Liver (tissue), 9 donors: ENCODE data around the gene XRN1. TPM values are rescaled to one million over a fixed set of nuclear protein-coding genes. Genes with fewer than 3 reads are reported as not detected.
A peak's percentile ranks its signal among the peaks of the same experiment; 100 is the strongest.

ENCODE experiments used
- DNase-seq: peaks from one replicate; pipeline ENCODE4 v3.0.0-alpha.2; 2017; ENCODE audit warnings: low spot score
- H3K27ac ChIP-seq, 2 donors: one replicate each; pipeline ENCODE4 v1.7.0; 2013; ENCODE audit warnings: inconsistent platforms in 2 of 2, low read length in 2 of 2, control low read depth in 1 of 2, low read depth in 1 of 2, mild to moderate bottlenecking in 1 of 2
- H3K27me3 ChIP-seq, 4 donors: one replicate each; pipeline versions ENCODE4 v1.6.1 to v1.7.0; 2013; ENCODE audit warnings: low read length in 3 of 4, inconsistent platforms in 1 of 4, mild to moderate bottlenecking in 1 of 4, moderate library complexity in 1 of 4; ENCODE audit not compliant: control insufficient read depth in 4 of 4, insufficient read depth in 4 of 4
- H3K36me3 ChIP-seq, 4 donors: one replicate each; pipeline versions ENCODE4 v1.6.1 to v1.7.0; 2013; ENCODE audit warnings: low read length in 3 of 4, mild to moderate bottlenecking in 3 of 4, low read depth in 1 of 4, moderate library complexity in 1 of 4; ENCODE audit not compliant: control insufficient read depth in 4 of 4, insufficient read depth in 3 of 4
- H3K4me1 ChIP-seq, 4 donors: one replicate each; pipeline versions ENCODE4 v1.6.1 to v1.7.0; 2013; ENCODE audit warnings: low read length in 3 of 4, mild to moderate bottlenecking in 3 of 4, moderate library complexity in 1 of 4; ENCODE audit not compliant: control insufficient read depth in 4 of 4, insufficient read depth in 4 of 4
- H3K4me3 ChIP-seq, 3 donors: one replicate each; pipeline versions ENCODE4 v1.6.1 to v1.7.0; 2013; ENCODE audit warnings: low read length in 3 of 3, control low read depth in 1 of 3, low read depth in 1 of 3, mild to moderate bottlenecking in 1 of 3
- H3K9ac ChIP-seq, 2 donors: one replicate each; pipeline ENCODE4 v1.7.0; 2013; ENCODE audit warnings: low read length in 2 of 2, mild to moderate bottlenecking in 2 of 2, moderate library complexity in 2 of 2, control low read depth in 1 of 2, low read depth in 1 of 2
- H3K9me3 ChIP-seq, 4 donors: one replicate each; pipeline versions ENCODE4 v1.6.1 to v1.7.0; 2013; ENCODE audit warnings: low read length in 3 of 4; ENCODE audit not compliant: control insufficient read depth in 4 of 4
- ATF3 ChIP-seq: IDR thresholded peaks from 2 replicates; pipeline ENCODE4 v1.6.1; 2016; ENCODE audit warnings: antibody characterized with exemption
- CTCF ChIP-seq: fragments of 150-350 bp; IDR thresholded peaks from 2 replicates; pipeline ENCODE4 v1.5.1; 2017; ENCODE audit warnings: improper control_type of control experiment, low read depth, low read length; ENCODE audit not compliant: missing input control
- FOXA1 ChIP-seq: IDR thresholded peaks from 2 replicates; pipeline ENCODE4 v1.6.1; 2016; ENCODE audit warnings: antibody characterized with exemption
- FOXA2 ChIP-seq: IDR thresholded peaks from 2 replicates; pipeline ENCODE4 v1.6.1; 2016; ENCODE audit warnings: antibody characterized with exemption
- NR2F2 ChIP-seq: IDR thresholded peaks from 2 replicates; pipeline ENCODE4 v1.6.1; 2016; ENCODE audit warnings: antibody characterized with exemption
- RAD21 ChIP-seq, 2 donors: IDR thresholded peaks; 2 replicates each; pipeline ENCODE4 v1.6.1; 2016; ENCODE audit warnings: antibody characterized with exemption in 2 of 2, mild to moderate bottlenecking in 2 of 2
- REST ChIP-seq: IDR thresholded peaks from 2 replicates; pipeline ENCODE4 v1.6.1; 2016; ENCODE audit warnings: antibody characterized with exemption, mild to moderate bottlenecking
- RXRA ChIP-seq, 2 donors: IDR thresholded peaks; 2 replicates each; pipeline ENCODE4 v1.6.1; 2017 to 2018; ENCODE audit warnings: antibody characterized with exemption in 2 of 2, mild to moderate bottlenecking in 1 of 2
- SP1 ChIP-seq: IDR thresholded peaks from 2 replicates; pipeline ENCODE4 v1.6.1; 2018; ENCODE audit warnings: antibody characterized with exemption, mild to moderate bottlenecking
- TAF1 ChIP-seq: conservative IDR thresholded peaks from 2 replicates; pipeline ENCODE4 v1.6.1; 2016; ENCODE audit warnings: antibody characterized with exemption, mild to moderate bottlenecking
- YY1 ChIP-seq: IDR thresholded peaks from 2 replicates; pipeline ENCODE4 v1.6.1; 2016; ENCODE audit warnings: antibody characterized with exemption, mild to moderate bottlenecking
- WGBS: extraction: QIAGEN DNeasy Blood & Tissue Kit; methylation state at CpG from one replicate; pipeline ENCODE4 v1.1.7; 2013; 5-methylcytosine and 5-hydroxymethylcytosine counted together
- polyA plus RNA-seq, 2 donors: library from polyadenylated mRNA; stranded (reverse) in 1 of 2; unstranded in 1 of 2; fragments of 200-250 nt in 1 of 2; fragments of >200 nt in 1 of 2; fragmentation: Nextera tagmentation in 1 of 2; extraction: Ambion mirVana in 1 of 2; gene quantifications; one replicate each; pipeline versions ENCODE4 v1.2.1 to v1.2.3, GENCODE V29; 2013 to 2015
- total RNA-seq, 2 donors: library from RNA; depleted of rRNA; stranded (reverse); fragments of >200 nt; gene quantifications; one replicate each; pipeline ENCODE4 v1.2.3, GENCODE V29; 2014
- donor health status: healthy.
- donor health status: healthy.
- donor health status: healthy.
- donor health status: healthy.
- donor health status: healthy.

XRN1 gene
- total and polyA plus RNA-seq, 4 donors = 4.3 to 41.4 (median 25.9) TPM

GRCh38 chr3:142366434-142366833 is 81.4 kb downstream of the XRN1 start:
- peaks cover 0 to 23% (median 18%) of the 10 kb centered on the region in 4 donors for H3K4me1 ChIP-seq
- no peak overlapping the region for H3K27ac ChIP-seq
- TF ChIP-seq ATF3 (no peak), RAD21 (IDR thresholded peaks at IDR 0.05) (peak; percentile 61 to 68), RXRA (IDR thresholded peaks at IDR 0.05) (no peak), CTCF (peak; percentile 35)
- no peaks in the 10 kb centered on the region for H3K9me3 ChIP-seq
- no peak for DNase-seq
- H3K9ac ChIP-seq = no peak overlapping the region
- 65% methylated on average over 1 of the region's 1 CpG for WGBS
- H3K27me3 ChIP-seq = no peaks in the 10 kb centered on the region
- H3K36me3 ChIP-seq = peaks cover 2 to 17% (median 4%) of the 10 kb centered on the region in 4 donors
- H3K4me3 ChIP-seq = no peak overlapping the region

GRCh38 chr3:142363936-142364467 is 83.8 kb downstream of the XRN1 start:
- Histone ChIP-seq H3K4me3 (peak overlapping the region in 1 of 3 donors; percentile 9), H3K27ac (peak overlapping the region; percentile 51 to 66)
- WGBS = 40% methylated on average over 2 of the region's 2 CpGs

More at GRCh38 chr3:142363936-142364467, 83.8 kb downstream of the XRN1 start:
- Histone ChIP-seq H3K27me3 (no peaks in the 10 kb centered on the region), H3K9ac (no peak overlapping the region), H3K36me3 (peaks cover 0 to 23% (median 14%) of the 10 kb centered on the region in 4 donors), H3K4me1 (peaks cover 0 to 23% (median 18%) of the 10 kb centered on the region in 4 donors), H3K9me3 (no peaks in the 10 kb centered on the region)
- TF ChIP-seq REST (no peak), TAF1 (no peak), RXRA (IDR thresholded peaks at IDR 0.05) (no peak), FOXA2 (peak; percentile 47), SP1 (no peak), FOXA1 (no peak), YY1 (no peak), NR2F2 (no peak)
- DNase-seq = no peak
